Adrenal gland (tissue), 5 donors: ENCODE data around the gene ATP5F1C.
"Not testable (repeated sequence)": the region's sequence is repeated elsewhere in the genome, so short reads cannot be mapped to it uniquely, and the experiment has no call there.

Experiments
- POLR2A ChIP-seq, 2 donors: fragments of 450-650 bp; IDR thresholded peaks; one replicate each; pipeline ENCODE4 v1.6.1; 2017; ENCODE audit warnings: antibody characterized with exemption in 2 of 2, mild to moderate bottlenecking in 2 of 2, moderate library complexity in 1 of 2
- TF ChIP-seq, protein P1 (sequence below), 6 experiments: fragments of 450-650 bp in 4 of 6; fragments of 200-600 bp in 2 of 6; sonication (generic) in 1 of 6; IDR thresholded peaks; 1 replicate in 5 of 6; 2 replicates in 1 of 6; pipeline versions ENCODE4 v1.5.1 to v1.8.0; 2016 to 2021; ENCODE audit warnings: antibody characterized with exemption in 6 of 6, mild to moderate bottlenecking in 2 of 6, moderate library complexity in 1 of 6
- donor health status: DM: no; HTN: no; CAD: no.

DNA sequence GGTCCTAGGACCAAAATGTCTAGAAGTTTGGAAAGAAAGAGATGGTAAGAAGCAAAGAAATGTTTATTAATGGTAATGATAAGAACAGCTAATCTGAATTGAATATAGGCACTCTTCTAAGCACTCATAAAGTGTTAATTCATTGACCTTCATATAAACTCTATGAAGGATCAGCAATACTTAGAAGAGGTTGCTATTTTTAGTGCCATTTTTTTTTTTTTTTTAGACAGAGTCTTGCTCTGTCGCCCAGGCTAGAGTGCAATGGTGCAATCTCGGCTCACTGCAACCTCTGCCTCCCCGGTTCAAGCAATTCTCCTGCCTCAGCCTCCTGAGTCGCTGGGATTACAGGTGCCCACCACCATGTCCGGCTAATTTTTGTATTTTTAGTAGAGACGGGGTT lies 5.8 kb upstream of the ATP5F1C start:
- TF ChIP-seq, protein P1, sequence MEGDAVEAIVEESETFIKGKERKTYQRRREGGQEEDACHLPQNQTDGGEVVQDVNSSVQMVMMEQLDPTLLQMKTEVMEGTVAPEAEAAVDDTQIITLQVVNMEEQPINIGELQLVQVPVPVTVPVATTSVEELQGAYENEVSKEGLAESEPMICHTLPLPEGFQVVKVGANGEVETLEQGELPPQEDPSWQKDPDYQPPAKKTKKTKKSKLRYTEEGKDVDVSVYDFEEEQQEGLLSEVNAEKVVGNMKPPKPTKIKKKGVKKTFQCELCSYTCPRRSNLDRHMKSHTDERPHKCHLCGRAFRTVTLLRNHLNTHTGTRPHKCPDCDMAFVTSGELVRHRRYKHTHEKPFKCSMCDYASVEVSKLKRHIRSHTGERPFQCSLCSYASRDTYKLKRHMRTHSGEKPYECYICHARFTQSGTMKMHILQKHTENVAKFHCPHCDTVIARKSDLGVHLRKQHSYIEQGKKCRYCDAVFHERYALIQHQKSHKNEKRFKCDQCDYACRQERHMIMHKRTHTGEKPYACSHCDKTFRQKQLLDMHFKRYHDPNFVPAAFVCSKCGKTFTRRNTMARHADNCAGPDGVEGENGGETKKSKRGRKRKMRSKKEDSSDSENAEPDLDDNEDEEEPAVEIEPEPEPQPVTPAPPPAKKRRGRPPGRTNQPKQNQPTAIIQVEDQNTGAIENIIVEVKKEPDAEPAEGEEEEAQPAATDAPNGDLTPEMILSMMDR (IDR thresholded peaks at IDR 0.05): not testable (repeated sequence)
- not testable (repeated sequence) for TF ChIP-seq POLR2A (IDR thresholded peaks at IDR 0.05)
